Left colon (tissue), 2 donors: ENCODE data around the gene CD59. TPM values are rescaled to one million over a fixed set of nuclear protein-coding genes. Genes with fewer than 3 reads are reported as not detected.
A peak's percentile ranks its signal among the peaks of the same experiment; 100 is the strongest.

Source experiments
- ATAC-seq: fragments of 200-7000 bp; cut with Tn5 transposase; one replicate; pipeline ENCODE4 v1.9.1; 2020; ENCODE audit warnings: mild to moderate bottlenecking, moderate library complexity
- DNase-seq, 2 donors: peaks; one replicate each; pipeline ENCODE4 v3.0.0-alpha.2; 2020
- intact Hi-C, 2 donors: fragments of 100-400 bp; cut with DNase I in 1 of 2; cut with micrococcal nuclease in 1 of 2; formaldehyde crosslinking; loops; one replicate each; pipeline versions ENCODE4 v1.11.2 to v1.14.0; 2022; cut with DNase I, micrococcal nuclease
- total RNA-seq, 2 donors: library from RNA; stranded (reverse); fragmentation: NEBNext Ultra II Directional; extraction: Animal tissue kit (Norgen Biotek cat#: 25700); gene quantifications; one replicate each; pipeline ENCODE4 v1.2.1, GENCODE V29; 2021
- donor health status: DM: no; HTN: no; CAD: no.
- donor health status: DM: yes; HTN: yes; CAD: no.

The CD59 gene
- total RNA-seq, 2 donors from 2014 or later, result 271 to 585 TPM

- intact Hi-C loops, result no loop called here
- ATAC-seq (peak; percentile 85), DNase-seq (peak; percentile 92 to 99)
Measured at GRCh38 chr11:33700502-33701271, 35.5 kb downstream of the CD59 start, which contains the start of gene C11orf91. TSS of gene C11orf91 (minus strand) at chr11:33700826. CDS start at chr11:33700740, 86 bp downstream.

DNA sequence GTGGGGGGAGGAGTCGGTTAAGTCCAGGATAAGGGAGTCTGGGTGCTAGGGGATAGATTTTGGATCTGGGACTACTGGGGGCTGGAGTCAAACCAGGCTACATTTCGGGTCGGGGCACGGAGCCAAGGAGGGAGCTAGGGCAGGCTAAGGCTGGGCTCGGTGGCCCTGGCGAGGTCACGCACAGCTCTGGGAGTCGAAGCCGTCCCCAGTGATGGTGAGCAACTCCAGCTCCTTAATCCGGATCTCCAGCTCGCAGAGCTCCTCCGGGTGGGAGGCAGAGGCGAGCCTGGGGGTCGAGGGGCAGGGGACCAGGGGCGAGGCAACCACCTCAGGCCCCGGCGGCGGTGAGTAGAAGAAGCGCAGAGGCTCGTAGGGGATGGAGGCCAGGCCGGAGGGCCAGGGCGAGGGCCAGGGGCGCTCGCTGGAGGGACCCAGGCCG lies 36.1 kb downstream of the CD59 start:
- DNase-seq (peak in 1 of 2 donors; percentile 58), ATAC-seq (no peak)
- intact Hi-C loops, result no loop called here

DNA sequence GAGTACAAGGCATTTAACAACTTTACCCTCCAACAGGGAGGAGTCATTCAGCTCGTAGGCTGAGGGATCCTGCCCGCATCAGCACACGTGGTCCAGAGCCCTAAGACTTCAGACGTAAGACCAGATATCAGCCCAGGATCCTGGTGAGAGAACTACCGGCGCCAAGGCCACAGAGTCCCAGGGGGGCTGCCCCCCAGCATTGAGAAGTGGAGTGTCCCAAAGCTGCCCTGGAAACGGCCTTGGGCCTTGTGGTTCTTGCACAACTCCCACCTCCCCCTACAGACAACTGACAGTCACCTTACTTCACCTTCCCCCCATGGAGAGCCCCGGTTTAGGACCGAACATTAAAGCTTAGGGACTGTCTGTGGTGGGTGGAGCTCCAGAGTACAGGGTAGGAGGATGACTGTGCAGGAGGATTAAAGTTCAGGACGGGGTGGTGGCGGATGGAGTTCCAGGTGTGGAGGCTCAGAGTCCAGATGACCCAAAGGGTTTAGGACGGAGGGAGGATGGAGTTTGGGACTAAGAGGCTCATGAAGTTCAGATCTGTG lies 36.6 kb downstream of the CD59 start:
- ATAC-seq (peak; percentile 46), DNase-seq (peak; percentile 54 to 56)
- intact Hi-C loops, result no loop called here

DNA sequence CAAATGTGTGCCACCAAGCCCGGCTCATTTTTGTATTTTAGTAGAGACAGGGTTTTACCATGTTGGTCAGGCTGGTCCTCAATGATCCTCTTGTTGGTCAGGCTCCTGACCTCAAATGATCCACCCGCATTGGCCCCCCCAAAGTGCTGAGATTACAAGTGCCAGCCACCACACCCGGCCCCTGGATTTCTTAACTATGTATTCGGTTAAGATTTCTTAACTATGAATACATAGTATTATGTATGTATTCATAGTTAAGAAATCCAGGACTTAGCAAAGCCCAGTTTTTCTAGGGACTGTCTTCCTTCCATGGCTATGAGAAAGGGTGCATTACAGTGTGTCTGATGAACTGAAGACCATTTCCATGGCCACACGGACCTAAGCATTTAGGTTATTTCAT lies 37.3 kb downstream of the CD59 start:
- intact Hi-C loops, result no loop called here
- ATAC-seq (no peak), DNase-seq (no peak)

- DNase-seq (no peak), ATAC-seq (no peak)
- intact Hi-C loops, result no loop called here
Measured at GRCh38 chr11:33697997-33698396, 38.2 kb downstream of the CD59 start.

DNA sequence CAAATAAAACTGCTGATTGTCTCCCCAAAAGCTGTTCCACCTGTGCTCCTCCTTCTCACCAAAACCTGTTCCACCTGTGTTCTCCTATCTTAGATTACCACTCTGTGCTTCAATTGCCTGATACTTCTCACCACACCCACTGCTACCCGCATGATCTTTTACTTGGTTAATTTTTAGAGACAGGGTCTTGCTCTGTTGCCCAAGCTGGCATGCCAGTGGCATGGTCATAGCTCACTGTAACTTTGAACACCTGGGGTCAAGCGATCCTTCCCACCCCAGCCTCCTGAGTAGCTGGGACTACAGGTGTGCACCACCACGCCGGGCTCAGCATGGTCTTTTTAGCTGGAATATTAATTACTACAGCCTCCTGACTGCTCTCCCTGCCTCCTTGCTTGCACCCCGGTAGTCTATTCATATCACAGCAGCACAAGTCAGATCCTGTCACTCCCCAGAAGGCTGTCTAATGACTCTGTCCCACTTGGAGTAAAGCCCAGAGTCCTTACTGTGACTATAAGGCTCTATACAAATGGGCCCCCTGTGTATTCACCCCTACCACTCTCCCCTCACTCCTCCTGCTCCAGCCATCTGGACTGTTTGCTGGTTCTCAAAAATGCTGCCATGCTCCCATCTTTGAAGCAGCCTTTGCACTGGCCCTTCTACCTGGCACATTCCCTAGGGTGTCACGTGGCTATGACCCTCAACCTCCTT lies 39.1 kb downstream of the CD59 start:
- ATAC-seq, result no peak
- DNase-seq, result no peak
- intact Hi-C loops, result no loop called here

GRCh38 chr11:33696411-33696810 lies 39.8 kb downstream of the CD59 start:
- ATAC-seq (no peak), DNase-seq (no peak)
- intact Hi-C loops, result no loop called here

GRCh38 chr11:33695051-33695566 lies 41.1 kb downstream of the CD59 start:
- no peak for ATAC-seq
- intact Hi-C loops, result no loop called here
- DNase-seq, result no peak

GRCh38 chr11:33694346-33695050 lies 41.7 kb downstream of the CD59 start:
- DNase-seq (no peak), ATAC-seq (no peak)
- intact Hi-C loops, result loop anchor here in 1 of 2 donors (5.0 kb wide), 1 partner anchor 43 kb away; the partner anchor contains the start of gene CD59

DNA sequence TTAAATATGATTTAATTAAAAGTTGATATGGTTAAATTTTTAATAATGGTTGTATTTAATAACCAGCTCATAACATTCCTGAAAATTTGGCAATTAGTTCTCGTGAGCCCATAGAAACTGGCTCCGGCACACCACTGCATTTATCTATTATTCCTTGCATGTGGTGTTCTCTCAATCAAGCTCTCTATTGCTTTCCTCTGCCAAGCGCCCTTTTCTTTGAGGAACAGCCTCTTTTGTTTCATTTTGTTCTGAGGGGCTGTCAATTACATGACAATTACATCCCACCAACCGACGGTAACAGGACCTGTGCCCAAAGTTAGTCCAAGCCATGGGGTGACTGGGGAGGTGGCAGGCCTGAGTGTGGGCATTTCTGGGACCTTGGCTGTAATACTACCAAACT lies 43.7 kb downstream of the CD59 start:
- DNase-seq (no peak), ATAC-seq (no peak)
- intact Hi-C loops, result loop anchor here in 1 of 2 donors (5.0 kb wide), 1 partner anchor 45 kb away; the partner anchor contains the start of gene CD59

- intact Hi-C loops, result loop anchor here in 1 of 2 donors (5.0 kb wide), 1 partner anchor 45 kb away; the partner anchor contains the start of gene CD59
- ATAC-seq, result peak; percentile 82
- DNase-seq, result peak; percentile 48 to 67
Measured at GRCh38 chr11:33692013-33692504, 44.2 kb downstream of the CD59 start.

DNA sequence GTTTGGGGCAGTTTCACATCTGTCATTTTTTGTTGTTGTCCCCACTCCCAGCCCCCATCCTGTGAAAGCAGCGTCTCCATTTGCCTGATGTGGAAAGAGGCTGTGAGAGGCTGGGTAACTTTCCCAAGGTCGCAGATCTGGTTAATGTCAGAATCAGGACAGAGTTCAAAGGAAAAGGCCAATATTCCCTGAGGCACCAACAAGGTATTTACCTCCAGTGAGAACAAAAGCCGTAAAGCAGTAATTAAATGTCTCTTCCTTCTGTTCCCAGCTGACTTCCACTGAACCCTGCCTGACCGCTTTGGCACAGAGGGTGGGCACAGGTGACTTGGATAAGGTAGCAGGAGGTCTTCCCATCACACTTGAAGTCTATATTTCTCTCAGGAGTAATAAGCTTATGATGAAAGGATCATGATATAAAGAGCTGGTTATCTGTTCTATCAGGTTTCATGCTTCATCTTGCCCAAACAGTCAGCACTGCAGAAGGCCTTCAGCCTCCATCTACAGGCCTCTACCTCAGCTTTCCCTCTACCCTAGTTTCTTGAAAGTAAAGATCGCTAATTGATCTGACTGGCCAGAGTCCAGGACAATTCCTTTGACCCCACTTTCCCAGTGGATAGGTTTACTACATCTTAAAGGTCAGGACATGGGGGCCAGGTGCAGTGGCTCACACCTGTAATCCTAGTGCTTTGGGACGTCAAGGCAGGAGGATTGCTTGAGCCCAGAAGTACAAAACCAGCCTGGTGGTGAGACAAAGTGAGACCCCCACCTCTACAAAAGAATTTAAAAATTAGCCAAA lies 45.0 kb downstream of the CD59 start:
- DNase-seq (no peak), ATAC-seq (peak; percentile 76)
- intact Hi-C loops, result loop anchor here in 1 of 2 donors (5.0 kb wide), 1 partner anchor 46 kb away; the partner anchor contains the start of gene CD59

GRCh38 chr11:33690290-33691065 lies 45.7 kb downstream of the CD59 start:
- intact Hi-C loops, result loop anchor here in 1 of 2 donors (5.0 kb wide), 1 partner anchor 47 kb away; the partner anchor contains the start of gene CD59
- ATAC-seq (peak; percentile 22), DNase-seq (peak in 1 of 2 donors; percentile 46)

- no peak for ATAC-seq
- no peak for DNase-seq
Measured at GRCh38 chr11:33689501-33689900, 46.7 kb downstream of the CD59 start.

GRCh38 chr11:33689085-33689484 lies 47.1 kb downstream of the CD59 start:
- intact Hi-C loops, result loop anchor here (10.0 kb wide), 1 partner anchor 324 kb away; no protein-coding TSS in a partner anchor
- ATAC-seq (no peak), DNase-seq (no peak)

More at GRCh38 chr11:33689501-33689900, 46.7 kb downstream of the CD59 start:
- intact Hi-C loops, result loop anchor here (10.0 kb wide), 1 partner anchor 325 kb away; no protein-coding TSS in a partner anchor

GRCh38 chr11:33687733-33688479 lies 48.3 kb downstream of the CD59 start:
- DNase-seq (peak in 1 of 2 donors; percentile 51), ATAC-seq (no peak)
- intact Hi-C loops, result loop anchor here (10.0 kb wide), 1 partner anchor 323 kb away; no protein-coding TSS in a partner anchor
